Tibial nerve (tissue), 4 donors: ENCODE results near the gene CLEC18B. TPM values are rescaled to one million over a fixed set of nuclear protein-coding genes. Genes with fewer than 3 reads are reported as not detected.

Experiments used
- DNase-seq, 2 donors: peaks; one replicate each; pipeline ENCODE4 v3.0.0-alpha.2; 2019; ENCODE audit warnings: low spot score in 2 of 2
- H3K27ac ChIP-seq, 4 donors: fragments of 200-600 bp; sonication (generic) in 3 of 4; one replicate each; pipeline ENCODE4 v1.5.1; 2017 to 2019; ENCODE audit warnings: mild to moderate bottlenecking in 1 of 4
- H3K27me3 ChIP-seq, 2 donors: fragments of 200-600 bp; sonication (generic) in 1 of 2; one replicate each; pipeline versions ENCODE4 v1.5.1 to v1.6.0; 2017 to 2019
- H3K36me3 ChIP-seq, 3 donors: fragments of 200-600 bp; sonication (generic); one replicate each; pipeline ENCODE4 v1.5.1; 2018 to 2019
- H3K4me1 ChIP-seq, 4 donors: fragments of 200-600 bp; sonication (generic) in 3 of 4; one replicate each; pipeline ENCODE4 v1.5.1; 2017 to 2019
- H3K4me3 ChIP-seq, 4 donors: fragments of 200-600 bp; sonication (generic) in 3 of 4; one replicate each; pipeline ENCODE4 v1.5.1; 2017 to 2019; ENCODE audit warnings: mild to moderate bottlenecking in 1 of 4, moderate library complexity in 1 of 4
- H3K9me3 ChIP-seq, 4 donors: fragments of 200-600 bp; sonication (generic) in 3 of 4; one replicate each; pipeline ENCODE4 v1.5.1; 2017 to 2019
- CTCF ChIP-seq, 5 experiments: fragments of 200-600 bp in 3 of 5; fragments of 450-650 bp in 2 of 5; sonication (generic) in 3 of 5; IDR thresholded peaks; one replicate each; pipeline ENCODE4 v1.5.1; 2016 to 2019; ENCODE audit warnings: antibody characterized with exemption in 5 of 5, mild to moderate bottlenecking in 3 of 5, moderate library complexity in 2 of 5
- EP300 ChIP-seq, 2 donors: sonication (generic); formaldehyde crosslinking; IDR thresholded peaks; one replicate each; pipeline ENCODE4 v1.6.1; 2017; ENCODE audit warnings: antibody characterized with exemption in 2 of 2, mild to moderate bottlenecking in 1 of 2
- POLR2A ChIP-seq, 2 donors: fragments of 450-650 bp; IDR thresholded peaks; one replicate each; pipeline ENCODE4 v1.6.1; 2017; ENCODE audit warnings: antibody characterized with exemption in 2 of 2, mild to moderate bottlenecking in 2 of 2, moderate library complexity in 2 of 2
- WGBS, 2 donors: methylation state at CpG; one replicate each; pipeline ENCODE4 v1.1.5; 2018; 5-methylcytosine and 5-hydroxymethylcytosine counted together
- total RNA-seq, 4 donors: library from RNA; depleted of rRNA; stranded (reverse); fragments of >200 nt; gene quantifications; one replicate each; pipeline ENCODE4 v1.1.0, GENCODE V29; 2016

Gene CLEC18B
- total RNA-seq, 4 donors from 2014 or later: 2.7 to 20.0 (median 9.0) TPM

GRCh38 chr16:74456290-74456625 lies 35.0 kb upstream of the CLEC18B start:
- 94 to 97% methylated on average over 16 of the region's 16 CpGs for WGBS, 2 donors
- no peak for DNase-seq
- H3K27me3 ChIP-seq: no peaks in the 10 kb centered on the region
- no peak overlapping the region for H3K4me3 ChIP-seq
- H3K9me3 ChIP-seq: no peaks in the 10 kb centered on the region
- peaks cover 4 to 96% (median 12%) of the 10 kb centered on the region in 3 donors for H3K36me3 ChIP-seq
- no peak overlapping the region for H3K27ac ChIP-seq
- TF ChIP-seq CTCF (IDR thresholded peaks at IDR 0.05) (no peak), EP300 (IDR thresholded peaks at IDR 0.05) (no peak), POLR2A (IDR thresholded peaks at IDR 0.05) (no peak)
- H3K4me1 ChIP-seq: no peaks in the 10 kb centered on the region

GRCh38 chr16:74455619-74456289 lies 34.5 kb upstream of the CLEC18B start:
- H3K36me3 ChIP-seq: peaks cover 4 to 96% (median 12%) of the 10 kb centered on the region in 3 donors
- no peaks in the 10 kb centered on the region for H3K27me3 ChIP-seq
- H3K4me3 ChIP-seq: no peak overlapping the region
- peaks cover 0 to 2% (median 0%) of the 10 kb centered on the region in 4 donors for H3K4me1 ChIP-seq
- 80 to 86% methylated on average over 10 of the region's 10 CpGs for WGBS, 2 donors
- no peaks in the 10 kb centered on the region for H3K9me3 ChIP-seq
- DNase-seq: no peak
- TF ChIP-seq POLR2A (IDR thresholded peaks at IDR 0.05): no peak
- no peak for TF ChIP-seq CTCF (IDR thresholded peaks at IDR 0.05)
- TF ChIP-seq EP300 (IDR thresholded peaks at IDR 0.05): no peak
- no peak overlapping the region for H3K27ac ChIP-seq

- TF ChIP-seq EP300 (IDR thresholded peaks at IDR 0.05) (no peak), POLR2A (IDR thresholded peaks at IDR 0.05) (no peak)
- WGBS, 2 donors: 84 to 87% methylated on average over 7 of the region's 7 CpGs
- Histone ChIP-seq H3K27ac (no peak overlapping the region), H3K27me3 (no peaks in the 10 kb centered on the region), H3K4me1 (peaks cover 0 to 8% (median 4%) of the 10 kb centered on the region in 4 donors), H3K9me3 (no peaks in the 10 kb centered on the region), H3K4me3 (no peak overlapping the region), H3K36me3 (peaks cover 4 to 91% (median 12%) of the 10 kb centered on the region in 3 donors)
- no peak for DNase-seq
Measured at GRCh38 chr16:74455213-74455612, 33.9 kb upstream of the CLEC18B start.

GRCh38 chr16:74451951-74452758 lies 30.9 kb upstream of the CLEC18B start:
- no peak for TF ChIP-seq CTCF (IDR thresholded peaks at IDR 0.05)
- no peak for TF ChIP-seq POLR2A (IDR thresholded peaks at IDR 0.05)
- no peak for TF ChIP-seq EP300 (IDR thresholded peaks at IDR 0.05)
- Histone ChIP-seq H3K36me3 (peaks cover 0 to 62% (median 12%) of the 10 kb centered on the region in 3 donors), H3K27ac (peak overlapping the region in 1 of 4 donors; percentile 10), H3K4me1 (peaks cover 0 to 31% (median 13%) of the 10 kb centered on the region in 4 donors), H3K4me3 (no peak overlapping the region), H3K27me3 (no peaks in the 10 kb centered on the region), H3K9me3 (no peaks in the 10 kb centered on the region)
- 90 to 94% methylated on average over 14 of the region's 14 CpGs for WGBS, 2 donors
- no peak for DNase-seq

GRCh38 chr16:74450967-74451760 lies 29.9 kb upstream of the CLEC18B start:
- no peak for TF ChIP-seq POLR2A (IDR thresholded peaks at IDR 0.05)
- no peak for TF ChIP-seq CTCF (IDR thresholded peaks at IDR 0.05)
- TF ChIP-seq EP300 (IDR thresholded peaks at IDR 0.05): no peak
- H3K9me3 ChIP-seq: no peaks in the 10 kb centered on the region
- no peak for DNase-seq
- peaks cover 0 to 58% (median 5%) of the 10 kb centered on the region in 3 donors for H3K36me3 ChIP-seq
- WGBS, 2 donors: 92 to 93% methylated on average over 20 of the region's 20 CpGs
- no peak overlapping the region for H3K4me3 ChIP-seq
- no peaks in the 10 kb centered on the region for H3K27me3 ChIP-seq
- peak overlapping the region in 2 of 4 donors; percentile 85 to 86 for H3K27ac ChIP-seq
- peaks cover 0 to 31% (median 13%) of the 10 kb centered on the region in 4 donors for H3K4me1 ChIP-seq
